ENCODE data around the gene FAM168A.

GRCh38 chr11:73637012-73637411, 39.1 kb upstream of the FAM168A start:
- no peak for TF ChIP-seq CTCF (conservative IDR thresholded peaks at IDR 0.05 in 1 of 2, IDR thresholded peaks at IDR 0.05 in 1 of 2; ENCODE audit: low read depth in 1 of 2, low read length in 2 of 2)
- no peak for TF ChIP-seq EZH2 (IDR thresholded peaks at IDR 0.05; ENCODE audit: low read length, missing control alignments)
